HG03442 (cell line): Measurements from ENCODE around the gene SCD5.

Experiments used
- ATAC-seq: cut with Tn5 transposase; IDR thresholded peaks from one replicate; pipeline ENCODE4 v1.9.1; 2021; ENCODE audit warnings: mild to moderate bottlenecking, moderate library complexity; ENCODE audit not compliant: unreplicated experiment

SCD5 gene

GRCh38 chr4:82644734-82645126, 153.9 kb downstream of the SCD5 start:
- no peak for ATAC-seq

DNA sequence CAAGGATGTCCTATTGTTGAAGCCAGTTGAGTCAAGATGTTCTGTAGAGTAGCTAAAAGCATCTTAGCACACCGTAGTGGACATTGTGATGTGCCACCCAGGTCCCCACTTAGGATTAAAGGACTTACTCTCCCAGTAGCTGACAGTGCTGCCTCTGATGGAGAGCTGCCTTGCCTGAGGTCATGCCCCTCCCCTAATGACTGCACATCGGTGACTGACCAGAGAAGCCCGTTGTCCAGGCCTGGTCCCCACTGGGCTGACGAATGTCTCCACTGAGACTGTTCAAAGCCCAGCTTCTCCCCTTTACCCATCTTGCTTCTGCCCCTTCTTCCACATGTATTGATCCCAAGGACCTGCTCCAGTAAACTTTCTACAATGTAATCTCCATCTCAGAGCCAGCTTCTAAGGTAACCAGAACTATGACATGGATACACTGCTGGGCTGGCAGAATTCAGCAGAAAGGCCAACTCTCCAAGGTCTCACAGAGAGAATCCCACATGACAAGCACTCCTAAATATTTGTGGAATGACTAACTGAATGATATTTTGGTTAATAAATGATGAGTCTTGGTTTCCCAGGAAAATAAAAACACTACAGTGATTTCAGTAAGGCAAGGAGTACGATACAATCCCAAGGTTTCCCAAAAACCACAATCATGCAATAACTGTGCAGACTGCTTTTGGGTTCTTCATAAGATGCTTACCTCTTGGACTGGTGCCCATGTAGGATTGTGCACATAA, 154.4 kb downstream of the SCD5 start:
- no peak for ATAC-seq

DNA sequence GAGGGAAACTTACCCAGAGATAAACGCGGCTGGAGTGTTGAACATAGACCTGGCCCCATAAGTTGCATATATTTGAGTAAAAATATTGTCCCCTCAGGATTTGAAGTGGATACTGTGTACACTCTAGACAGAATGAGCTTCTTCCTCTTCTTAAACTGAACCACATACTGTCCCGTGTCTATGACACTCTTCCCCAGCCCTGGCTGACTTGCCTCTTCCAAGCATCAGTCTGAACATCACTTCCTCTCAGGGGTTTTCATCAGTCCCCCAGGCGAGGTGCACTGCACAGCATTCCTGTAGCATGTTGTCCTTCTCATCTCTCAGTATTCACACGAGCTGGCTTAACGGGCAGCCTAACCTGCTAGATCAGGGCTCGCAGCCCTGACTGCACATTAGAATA, 156.3 kb downstream of the SCD5 start:
- no peak for ATAC-seq

DNA sequence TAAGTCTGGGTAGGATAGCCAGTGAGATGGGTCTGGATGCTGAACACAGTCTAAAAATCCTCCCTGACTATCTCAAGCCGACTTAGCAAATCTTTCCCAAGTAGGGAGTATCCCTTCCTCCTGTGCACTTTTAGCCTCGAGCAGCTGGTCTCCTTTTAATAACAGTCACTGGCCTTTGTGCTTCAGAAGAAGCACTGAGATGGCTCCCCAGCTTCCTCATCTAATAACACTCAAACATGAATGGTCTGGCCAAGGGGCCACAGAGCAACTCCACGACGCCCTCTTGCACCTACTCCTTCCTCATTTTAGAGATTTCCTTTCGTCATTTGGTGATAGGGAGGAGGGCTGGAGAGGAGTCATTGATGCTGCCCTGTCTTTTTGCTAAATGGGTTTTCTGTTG, 158.1 kb downstream of the SCD5 start:
- no peak for ATAC-seq

DNA sequence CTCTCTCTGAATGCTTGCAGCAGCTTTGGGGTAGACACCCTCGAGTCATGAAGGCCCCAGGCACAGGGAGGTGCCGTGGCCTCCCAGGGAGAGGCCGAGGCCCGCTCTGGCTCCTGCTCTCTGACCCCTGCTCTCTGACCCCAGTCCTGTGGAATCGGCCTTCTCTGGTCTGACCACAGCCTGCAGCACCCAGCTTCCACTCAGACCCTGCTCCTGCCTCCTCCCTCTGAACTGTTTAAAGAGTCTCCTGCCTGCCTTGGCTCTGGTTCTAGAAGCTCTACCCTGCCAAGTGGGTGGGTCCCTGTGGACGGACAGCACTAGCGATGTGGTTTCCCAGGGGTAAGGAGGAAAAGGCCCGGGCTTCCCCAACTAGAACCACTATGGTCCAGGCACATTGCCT, 158.6 kb downstream of the SCD5 start:
- no peak for ATAC-seq

GRCh38 chr4:82638479-82638878, 160.1 kb downstream of the SCD5 start:
- no peak for ATAC-seq

DNA sequence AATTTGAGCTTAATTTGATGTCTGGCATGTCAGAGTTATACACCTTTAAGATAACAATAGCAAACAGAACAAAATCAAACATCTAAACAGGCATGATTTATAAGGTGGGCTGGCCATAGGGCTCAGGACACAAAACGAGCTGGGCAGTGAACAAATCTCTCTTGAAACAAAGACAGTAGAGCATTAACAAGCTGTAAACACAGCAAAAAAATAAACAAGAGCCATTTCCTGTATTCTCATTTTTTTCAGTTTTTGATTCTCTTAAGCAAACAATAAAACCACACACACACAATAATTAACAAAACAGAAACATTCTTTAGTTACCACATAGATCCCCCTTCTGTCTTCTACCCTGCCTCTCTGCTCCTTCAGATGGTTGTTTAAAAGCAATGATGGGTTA, 168.5 kb downstream of the SCD5 start:
- no peak for ATAC-seq

- no peak for ATAC-seq
Measured at GRCh38 chr4:82629238-82630000, 169.2 kb downstream of the SCD5 start.

DNA sequence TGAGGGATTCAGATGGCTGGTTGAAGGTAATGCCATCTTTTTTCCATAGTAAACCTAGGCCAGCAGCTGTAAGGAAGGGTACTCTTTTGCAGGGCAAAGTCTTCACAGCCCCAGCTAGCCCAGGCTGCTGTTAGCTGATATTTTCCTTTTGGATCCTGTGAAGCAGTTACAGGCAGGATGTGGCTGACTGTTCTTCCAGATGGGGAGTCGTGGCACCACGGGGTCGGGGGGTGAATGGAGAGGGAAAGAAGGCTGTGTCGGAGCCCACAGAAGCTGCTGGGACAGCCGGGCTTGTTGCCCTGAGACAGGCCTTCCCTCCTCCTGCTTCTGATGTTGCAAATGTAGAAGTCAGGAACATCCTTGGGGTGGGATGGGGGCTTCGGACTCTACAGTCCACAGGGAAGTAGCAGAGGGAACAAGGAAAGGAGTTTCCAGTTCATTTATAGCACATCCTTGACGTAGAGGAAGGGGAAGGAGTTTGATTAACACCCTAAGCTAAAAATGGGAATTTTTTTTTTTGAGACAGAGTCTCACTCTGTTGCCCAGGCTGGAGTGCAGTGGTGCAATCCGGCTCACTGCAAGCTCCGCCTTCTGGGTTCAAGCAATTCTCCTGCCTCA, 172.2 kb downstream of the SCD5 start:
- ATAC-seq: no peak

GRCh38 chr4:82624819-82625218, 173.8 kb downstream of the SCD5 start:
- no peak for ATAC-seq

- ATAC-seq: no peak
Measured at GRCh38 chr4:82623121-82623683, 175.4 kb downstream of the SCD5 start.

DNA sequence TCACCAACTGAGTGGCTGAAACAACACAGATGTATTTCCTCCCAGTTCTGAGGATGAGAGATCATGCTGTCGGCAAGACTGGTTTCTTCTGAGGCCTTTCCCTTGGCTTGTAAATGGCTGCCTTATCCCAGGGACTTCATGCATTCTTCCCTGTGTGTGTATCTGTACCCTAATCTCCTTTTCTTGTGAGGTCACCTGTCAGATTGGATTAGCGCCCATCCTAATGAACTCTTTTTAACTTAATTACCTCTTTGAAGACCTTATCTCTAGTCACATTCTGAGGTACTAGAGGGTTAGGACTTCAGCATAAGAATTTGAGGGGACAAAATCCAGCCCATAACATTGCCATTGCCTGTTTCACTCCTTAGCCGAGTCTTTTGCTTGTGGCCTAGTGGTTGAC, 177.3 kb downstream of the SCD5 start:
- ATAC-seq: no peak

GRCh38 chr4:82620126-82620735, 178.4 kb downstream of the SCD5 start:
- ATAC-seq: no peak

DNA sequence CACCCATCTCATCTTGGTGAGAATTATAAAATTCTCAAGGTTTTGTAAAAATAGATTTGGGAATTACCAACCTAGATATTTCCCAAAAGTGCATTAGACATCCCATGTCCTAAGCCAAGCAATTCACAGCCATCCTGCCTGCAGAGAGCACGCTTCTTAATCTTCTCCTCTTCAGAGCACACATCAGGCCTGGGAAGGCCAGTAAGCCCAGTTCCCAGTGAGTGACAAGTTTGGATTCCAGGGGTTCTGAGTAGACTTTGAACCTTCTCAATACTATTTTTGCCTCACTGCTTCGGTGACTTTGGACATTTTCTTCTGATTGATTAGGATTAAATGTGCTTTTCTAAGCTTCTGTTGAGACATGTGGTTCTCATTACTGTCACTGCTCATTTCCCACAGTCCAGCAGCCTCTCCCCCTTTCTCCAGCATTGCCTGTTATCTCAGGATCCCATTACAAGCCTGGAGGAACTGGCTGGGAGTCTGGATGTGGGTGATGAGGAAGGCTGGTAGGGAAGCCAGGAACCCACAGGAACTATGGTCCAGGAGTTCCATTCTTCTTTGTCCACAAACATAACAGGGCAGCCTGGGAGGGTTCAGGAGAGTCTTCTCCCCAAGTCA, 180.4 kb downstream of the SCD5 start:
- ATAC-seq: no peak

DNA sequence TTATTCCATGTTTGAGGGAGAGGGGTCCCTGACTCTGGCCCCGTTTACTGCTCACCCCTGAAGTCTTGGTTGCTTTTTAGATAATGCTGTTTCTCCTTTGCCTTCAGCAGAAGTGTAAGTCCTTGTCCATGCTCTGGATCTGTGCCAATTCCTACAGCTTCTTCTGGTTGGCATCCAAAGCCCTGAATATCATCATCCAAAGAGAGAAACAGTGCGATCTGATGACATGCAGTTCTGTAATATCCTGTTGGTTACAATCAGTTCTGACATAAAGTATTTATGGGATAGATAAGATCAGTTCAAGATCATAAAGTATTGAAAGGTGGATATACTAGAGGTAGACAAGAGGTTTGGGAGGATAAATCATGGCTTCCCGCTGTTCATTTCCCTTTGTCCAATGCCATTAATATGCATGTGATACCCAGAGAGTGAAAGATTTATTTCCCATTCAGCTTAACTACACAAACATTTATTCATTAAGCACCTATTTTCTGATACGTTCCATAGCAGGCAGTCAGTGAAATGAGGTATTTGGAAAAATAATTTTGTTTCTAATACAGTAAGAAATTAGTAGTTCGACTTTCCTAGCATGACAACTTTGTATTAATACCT, 183.7 kb downstream of the SCD5 start:
- ATAC-seq: no peak

GRCh38 chr4:82613121-82613520, 185.5 kb downstream of the SCD5 start:
- no peak for ATAC-seq

GRCh38 chr4:82611982-82612381, 186.6 kb downstream of the SCD5 start:
- no peak for ATAC-seq

- no peak for ATAC-seq
Measured at GRCh38 chr4:82611527-82611926, 187.1 kb downstream of the SCD5 start.

GRCh38 chr4:82610041-82610440, 188.6 kb downstream of the SCD5 start:
- ATAC-seq: no peak

DNA sequence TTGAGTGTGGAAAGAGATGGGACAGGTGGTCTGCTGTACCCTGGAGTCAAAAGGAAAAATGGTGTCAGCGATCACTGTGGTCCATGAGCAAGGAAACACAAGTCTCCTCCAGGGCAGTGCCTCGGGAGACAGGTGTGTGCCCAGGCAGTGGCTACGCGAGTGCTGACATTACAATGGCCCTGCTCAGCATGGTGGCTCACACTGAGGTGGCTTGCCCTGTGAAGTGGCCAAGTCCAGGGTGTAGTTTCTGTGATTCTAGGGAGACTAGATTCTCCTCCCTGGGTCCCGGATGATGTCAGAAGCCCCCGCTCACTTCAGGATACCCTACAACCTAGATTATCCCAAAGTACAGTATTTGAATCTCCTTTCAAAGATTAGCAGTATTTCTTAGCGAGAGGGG, 192.0 kb downstream of the SCD5 start:
- no peak for ATAC-seq
